ENCODE data around the gene CCDC112. TPM values are rescaled to one million over a fixed set of nuclear protein-coding genes. Genes with fewer than 3 reads are reported as not detected.

The CCDC112 gene
- total RNA-seq, 4 donors from 2014 or later = 3.3 to 4.9 (median 3.8) TPM

DNA sequence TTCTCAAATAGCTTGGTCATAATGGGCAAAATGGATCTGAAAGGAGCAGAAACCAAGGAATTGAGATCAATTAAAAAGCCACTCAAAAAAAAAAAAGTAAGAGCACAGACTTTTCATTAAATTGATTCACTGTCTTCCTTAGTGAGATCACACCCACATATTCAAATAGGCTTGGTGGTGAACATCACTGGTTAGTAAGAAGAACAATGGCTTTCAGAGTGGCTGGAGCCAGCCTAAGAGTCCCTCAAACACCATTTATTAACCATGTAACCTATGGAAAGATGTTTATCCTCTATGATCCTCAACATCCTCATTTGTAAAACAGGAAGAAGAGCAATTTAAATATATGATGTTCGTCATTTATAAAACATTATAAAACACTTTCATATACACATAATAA is 12.4 kb downstream of the CCDC112 start:
- H3K27me3 ChIP-seq = no peaks in the 10 kb centered on the region
- no peaks in the 10 kb centered on the region for H3K4me1 ChIP-seq
- intact Hi-C loops (cut with DNase I) = no loop called here
- no peaks in the 10 kb centered on the region for H3K9me3 ChIP-seq
- DNase-seq = no peak
- TF ChIP-seq, protein P1, sequence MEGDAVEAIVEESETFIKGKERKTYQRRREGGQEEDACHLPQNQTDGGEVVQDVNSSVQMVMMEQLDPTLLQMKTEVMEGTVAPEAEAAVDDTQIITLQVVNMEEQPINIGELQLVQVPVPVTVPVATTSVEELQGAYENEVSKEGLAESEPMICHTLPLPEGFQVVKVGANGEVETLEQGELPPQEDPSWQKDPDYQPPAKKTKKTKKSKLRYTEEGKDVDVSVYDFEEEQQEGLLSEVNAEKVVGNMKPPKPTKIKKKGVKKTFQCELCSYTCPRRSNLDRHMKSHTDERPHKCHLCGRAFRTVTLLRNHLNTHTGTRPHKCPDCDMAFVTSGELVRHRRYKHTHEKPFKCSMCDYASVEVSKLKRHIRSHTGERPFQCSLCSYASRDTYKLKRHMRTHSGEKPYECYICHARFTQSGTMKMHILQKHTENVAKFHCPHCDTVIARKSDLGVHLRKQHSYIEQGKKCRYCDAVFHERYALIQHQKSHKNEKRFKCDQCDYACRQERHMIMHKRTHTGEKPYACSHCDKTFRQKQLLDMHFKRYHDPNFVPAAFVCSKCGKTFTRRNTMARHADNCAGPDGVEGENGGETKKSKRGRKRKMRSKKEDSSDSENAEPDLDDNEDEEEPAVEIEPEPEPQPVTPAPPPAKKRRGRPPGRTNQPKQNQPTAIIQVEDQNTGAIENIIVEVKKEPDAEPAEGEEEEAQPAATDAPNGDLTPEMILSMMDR (IDR thresholded peaks at IDR 0.05) = no peak
- TF ChIP-seq POLR2A (IDR thresholded peaks at IDR 0.05) = no peak
- H3K27ac ChIP-seq = no peak overlapping the region
- 95% methylated on average over 1 of the region's 1 CpG for WGBS, 2 donors
- H3K36me3 ChIP-seq = no peaks in the 10 kb centered on the region
- H3K4me3 ChIP-seq (replicated peaks in 1 of 3) = no peak overlapping the region

DNA sequence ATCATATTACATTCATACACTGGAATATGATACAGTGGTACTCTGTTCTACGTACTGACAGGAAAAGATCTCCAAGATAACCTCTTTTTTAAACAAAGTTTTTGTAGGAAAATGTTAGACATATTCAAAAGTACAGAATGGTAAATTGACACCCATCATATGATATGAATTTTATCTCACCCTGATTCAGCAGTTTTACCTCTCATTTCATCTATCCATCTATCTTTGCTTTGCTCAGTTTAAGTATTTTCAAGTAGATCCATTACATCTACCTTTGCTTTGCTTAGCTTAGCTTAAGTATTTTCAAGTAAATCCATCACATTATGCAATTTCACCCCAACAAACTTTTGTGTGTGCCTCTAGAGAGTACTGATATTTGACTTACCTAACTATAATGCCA is 14.3 kb downstream of the CCDC112 start:
- TF ChIP-seq, protein P1 (IDR thresholded peaks at IDR 0.05) = no peak
- no peak for TF ChIP-seq POLR2A (IDR thresholded peaks at IDR 0.05)
- intact Hi-C loops (cut with DNase I) = no loop called here
- Histone ChIP-seq H3K4me1 (no peaks in the 10 kb centered on the region), H3K4me3 (replicated peaks in 1 of 3) (no peak overlapping the region), H3K36me3 (no peaks in the 10 kb centered on the region), H3K9me3 (no peaks in the 10 kb centered on the region), H3K27me3 (no peaks in the 10 kb centered on the region), H3K27ac (no peak overlapping the region)
- DNase-seq = no peak
- 38 to 88% methylated on average over 1 of the region's 1 CpG for WGBS, 2 donors

GRCh38 chr5:115274584-115274983 is 21.9 kb downstream of the CCDC112 start:
- no peak overlapping the region for H3K27ac ChIP-seq
- H3K4me1 ChIP-seq = no peaks in the 10 kb centered on the region
- TF ChIP-seq, protein P1 (IDR thresholded peaks at IDR 0.05) = no peak
- TF ChIP-seq POLR2A (IDR thresholded peaks at IDR 0.05) = no peak
- H3K27me3 ChIP-seq = no peaks in the 10 kb centered on the region
- H3K36me3 ChIP-seq = no peaks in the 10 kb centered on the region
- H3K4me3 ChIP-seq (replicated peaks in 1 of 3) = no peak overlapping the region
- WGBS, 2 donors = 91 to 94% methylated on average over 3 of the region's 3 CpGs
- DNase-seq = no peak
- no peaks in the 10 kb centered on the region for H3K9me3 ChIP-seq
- intact Hi-C loops (cut with DNase I) = no loop called here

- no peak overlapping the region for H3K4me3 ChIP-seq (replicated peaks in 1 of 3)
- H3K4me1 ChIP-seq = no peaks in the 10 kb centered on the region
- intact Hi-C loops (cut with DNase I) = no loop called here
- WGBS, 2 donors = 65 to 87% methylated on average over 3 of the region's 3 CpGs
- no peak for DNase-seq
- no peaks in the 10 kb centered on the region for H3K36me3 ChIP-seq
- no peaks in the 10 kb centered on the region for H3K9me3 ChIP-seq
- H3K27me3 ChIP-seq = no peaks in the 10 kb centered on the region
- H3K27ac ChIP-seq = no peak overlapping the region
- TF ChIP-seq, protein P1 (IDR thresholded peaks at IDR 0.05) = no peak
- no peak for TF ChIP-seq POLR2A (IDR thresholded peaks at IDR 0.05)
Measured at GRCh38 chr5:115272297-115272958, 24.0 kb downstream of the CCDC112 start.

- Histone ChIP-seq H3K9me3 (no peaks in the 10 kb centered on the region), H3K27me3 (no peaks in the 10 kb centered on the region), H3K4me1 (no peaks in the 10 kb centered on the region), H3K4me3 (replicated peaks in 1 of 3) (no peak overlapping the region), H3K36me3 (no peaks in the 10 kb centered on the region), H3K27ac (no peak overlapping the region)
- 91 to 95% methylated on average over 6 of the region's 6 CpGs for WGBS, 2 donors
- intact Hi-C loops (cut with DNase I) = no loop called here
- DNase-seq = no peak
- TF ChIP-seq, protein P1 (IDR thresholded peaks at IDR 0.05) = no peak
- no peak for TF ChIP-seq POLR2A (IDR thresholded peaks at IDR 0.05)
Measured at GRCh38 chr5:115271295-115272050, 25.0 kb downstream of the CCDC112 start.

Measured in thyroid gland (tissue), 4 donors.